ENCODE results near the gene ST6GAL2. TPM values are rescaled to one million over a fixed set of nuclear protein-coding genes. Genes with fewer than 3 reads are reported as not detected.

Gene ST6GAL2
- total and polyA plus RNA-seq, 5 experiments from 2014 or later: not detected

- H3K27me3 Mint-ChIP-seq: no peaks in the 10 kb centered on the region
- H3K9me3 Mint-ChIP-seq: peaks cover 0 to 8% (median 2%) of the 10 kb centered on the region in 9 donors
- H3K36me3 Mint-ChIP-seq: peaks cover 0 to 5% (median 0%) of the 10 kb centered on the region in 3 donors
- no peaks in the 10 kb centered on the region for H3K4me1 Mint-ChIP-seq
- no peak for ATAC-seq
- no peak overlapping the region for H3K27ac Mint-ChIP-seq
- DNase-seq: no peak
- POLR2A ChIA-PET: no interaction called here
- H3K4me3 Mint-ChIP-seq: no peak overlapping the region
These were observed 32.3 kb downstream of the ST6GAL2 start for GRCh38 chr2:106853631-106854030.

- H3K27ac Mint-ChIP-seq: no peak overlapping the region
- H3K4me3 Mint-ChIP-seq: no peak overlapping the region
- ATAC-seq (no peak), DNase-seq (no peak)
- no peaks in the 10 kb centered on the region for H3K9me3 Mint-ChIP-seq
- H3K4me1 Mint-ChIP-seq: no peaks in the 10 kb centered on the region
- no peaks in the 10 kb centered on the region for H3K27me3 Mint-ChIP-seq
- POLR2A ChIA-PET: no interaction called here
- H3K36me3 Mint-ChIP-seq: no peaks in the 10 kb centered on the region
These were observed 34.0 kb downstream of the ST6GAL2 start for GRCh38 chr2:106851881-106852501.

- Mint-ChIP-seq H3K4me1 (no peaks in the 10 kb centered on the region), H3K36me3 (no peaks in the 10 kb centered on the region), H3K9me3 (no peaks in the 10 kb centered on the region), H3K27me3 (no peaks in the 10 kb centered on the region), H3K4me3 (no peak overlapping the region), H3K27ac (no peak overlapping the region)
- ATAC-seq (no peak), DNase-seq (no peak)
- POLR2A ChIA-PET: no interaction called here
These were observed 34.7 kb downstream of the ST6GAL2 start for GRCh38 chr2:106851087-106851874.

- ATAC-seq (no peak), DNase-seq (no peak)
- H3K36me3 Mint-ChIP-seq: no peaks in the 10 kb centered on the region
- H3K9me3 Mint-ChIP-seq: no peaks in the 10 kb centered on the region
- no peak overlapping the region for H3K27ac Mint-ChIP-seq
- POLR2A ChIA-PET: no interaction called here
- no peaks in the 10 kb centered on the region for H3K27me3 Mint-ChIP-seq
- H3K4me3 Mint-ChIP-seq: no peak overlapping the region
- no peaks in the 10 kb centered on the region for H3K4me1 Mint-ChIP-seq
These were observed 36.7 kb downstream of the ST6GAL2 start for GRCh38 chr2:106849253-106849652.

GRCh38 chr2:106847366-106847765 lies 38.6 kb downstream of the ST6GAL2 start:
- Mint-ChIP-seq H3K27me3 (no peaks in the 10 kb centered on the region), H3K4me1 (no peaks in the 10 kb centered on the region), H3K4me3 (no peak overlapping the region), H3K36me3 (no peaks in the 10 kb centered on the region), H3K27ac (no peak overlapping the region), H3K9me3 (no peaks in the 10 kb centered on the region)
- ATAC-seq (no peak), DNase-seq (no peak)
- POLR2A ChIA-PET: no interaction called here

GRCh38 chr2:106845716-106846115 lies 40.3 kb downstream of the ST6GAL2 start:
- no peak for ATAC-seq
- Mint-ChIP-seq H3K36me3 (no peaks in the 10 kb centered on the region), H3K9me3 (no peaks in the 10 kb centered on the region), H3K27me3 (peaks cover 0 to 4% (median 0%) of the 10 kb centered on the region in 5 donors), H3K27ac (no peak overlapping the region), H3K4me1 (no peaks in the 10 kb centered on the region), H3K4me3 (no peak overlapping the region)
- DNase-seq: no peak
- POLR2A ChIA-PET: no interaction called here

GRCh38 chr2:106843910-106844250 lies 42.1 kb downstream of the ST6GAL2 start:
- no peaks in the 10 kb centered on the region for H3K9me3 Mint-ChIP-seq
- ATAC-seq (no peak), DNase-seq (no peak)
- H3K4me1 Mint-ChIP-seq: no peaks in the 10 kb centered on the region
- peaks cover 0 to 9% (median 0%) of the 10 kb centered on the region in 5 donors for H3K27me3 Mint-ChIP-seq
- H3K4me3 Mint-ChIP-seq: no peak overlapping the region
- POLR2A ChIA-PET: no interaction called here
- no peak overlapping the region for H3K27ac Mint-ChIP-seq
- H3K36me3 Mint-ChIP-seq: no peaks in the 10 kb centered on the region

- Mint-ChIP-seq H3K27me3 (peaks cover 0 to 9% (median 0%) of the 10 kb centered on the region in 5 donors), H3K4me1 (no peaks in the 10 kb centered on the region), H3K9me3 (no peaks in the 10 kb centered on the region), H3K27ac (no peak overlapping the region), H3K4me3 (no peak overlapping the region), H3K36me3 (no peaks in the 10 kb centered on the region)
- no peak for ATAC-seq
- POLR2A ChIA-PET: no interaction called here
- no peak for DNase-seq
These were observed 42.7 kb downstream of the ST6GAL2 start for GRCh38 chr2:106843001-106843909.

GRCh38 chr2:106841886-106842645 lies 43.9 kb downstream of the ST6GAL2 start:
- Mint-ChIP-seq H3K36me3 (no peaks in the 10 kb centered on the region), H3K27me3 (peaks cover 0 to 9% (median 0%) of the 10 kb centered on the region in 5 donors), H3K4me3 (no peak overlapping the region), H3K4me1 (no peaks in the 10 kb centered on the region), H3K27ac (no peak overlapping the region), H3K9me3 (no peaks in the 10 kb centered on the region)
- DNase-seq (no peak), ATAC-seq (no peak)
- POLR2A ChIA-PET: no interaction called here

- Mint-ChIP-seq H3K36me3 (no peaks in the 10 kb centered on the region), H3K4me3 (no peak overlapping the region), H3K27me3 (peaks cover 0 to 9% (median 0%) of the 10 kb centered on the region in 5 donors), H3K27ac (no peak overlapping the region), H3K9me3 (no peaks in the 10 kb centered on the region), H3K4me1 (no peaks in the 10 kb centered on the region)
- ATAC-seq (no peak), DNase-seq (no peak)
- POLR2A ChIA-PET: no interaction called here
These were observed 45.1 kb downstream of the ST6GAL2 start for GRCh38 chr2:106840818-106841217.

GRCh38 chr2:106839849-106840595 lies 45.9 kb downstream of the ST6GAL2 start:
- ATAC-seq: no peak
- Mint-ChIP-seq H3K27ac (no peak overlapping the region), H3K27me3 (peaks cover 0 to 9% (median 3%) of the 10 kb centered on the region in 5 donors), H3K4me3 (no peak overlapping the region), H3K4me1 (no peaks in the 10 kb centered on the region), H3K9me3 (no peaks in the 10 kb centered on the region), H3K36me3 (no peaks in the 10 kb centered on the region)
- POLR2A ChIA-PET: no interaction called here
- no peak for DNase-seq

GRCh38 chr2:106833256-106833655 lies 52.7 kb downstream of the ST6GAL2 start:
- ATAC-seq (no peak), DNase-seq (no peak)
- H3K9me3 Mint-ChIP-seq: no peaks in the 10 kb centered on the region
- H3K27ac Mint-ChIP-seq: no peak overlapping the region
- no peaks in the 10 kb centered on the region for H3K4me1 Mint-ChIP-seq
- H3K27me3 Mint-ChIP-seq: peaks cover 0 to 26% (median 8%) of the 10 kb centered on the region in 5 donors
- H3K36me3 Mint-ChIP-seq: no peaks in the 10 kb centered on the region
- H3K4me3 Mint-ChIP-seq: no peak overlapping the region
- POLR2A ChIA-PET: no interaction called here
